HUES48 (cell line): Measurements from ENCODE around the gene FPGS.
"Not testable (repeated sequence)": the region's sequence is repeated elsewhere in the genome, so short reads cannot be mapped to it uniquely, and the experiment has no call there.

Experiments
- H3K27ac ChIP-seq: one replicate; pipeline ENCODE4 v1.7.0; 2013; ENCODE audit warnings: low read depth, low read length, inconsistent platforms
- H3K27me3 ChIP-seq: 2 replicates; pipeline ENCODE4 v1.6.1; 2013; ENCODE audit warnings: mild to moderate bottlenecking, low read length; ENCODE audit not compliant: control insufficient read depth, insufficient read depth
- H3K36me3 ChIP-seq: 2 replicates; pipeline ENCODE4 v1.6.1; 2013; ENCODE audit warnings: low read length; ENCODE audit not compliant: control insufficient read depth, insufficient read depth
- H3K4me1 ChIP-seq: 2 replicates; pipeline ENCODE4 v1.6.1; 2013; ENCODE audit warnings: mild to moderate bottlenecking, low read length; ENCODE audit not compliant: control insufficient read depth, insufficient read depth
- H3K4me3 ChIP-seq: 2 replicates; pipeline ENCODE4 v1.5.1; 2013; ENCODE audit warnings: mild to moderate bottlenecking, low read depth, low read length
- H3K9ac ChIP-seq: 2 replicates; pipeline ENCODE4 v1.6.1; 2013; ENCODE audit warnings: mild to moderate bottlenecking, low read depth, low read length, moderate library complexity
- H3K9me3 ChIP-seq: 2 replicates; pipeline ENCODE4 v1.6.1; 2013; ENCODE audit warnings: low read length; ENCODE audit not compliant: control insufficient read depth, insufficient read depth

Gene FPGS

GRCh38 chr9:127845619-127846018, 42.9 kb downstream of the FPGS start:
- H3K4me3 ChIP-seq, H3K36me3 ChIP-seq, H3K4me1 ChIP-seq, H3K9ac ChIP-seq, H3K27ac ChIP-seq, H3K9me3 ChIP-seq, H3K27me3 ChIP-seq: not testable (repeated sequence)

GRCh38 chr9:127846443-127847177, 43.9 kb downstream of the FPGS start:
- no peaks in the 10 kb centered on the region for H3K9me3 ChIP-seq
- no peak overlapping the region for H3K9ac ChIP-seq

GRCh38 chr9:127847178-127847510, 44.5 kb downstream of the FPGS start:
- Histone ChIP-seq H3K9ac (no peak overlapping the region), H3K27ac (no peak overlapping the region), H3K27me3 (no peaks in the 10 kb centered on the region), H3K36me3 (no peaks in the 10 kb centered on the region), H3K9me3 (no peaks in the 10 kb centered on the region), H3K4me1 (peaks cover 10% of the 10 kb centered on the region), H3K4me3 (no peak overlapping the region)

More at GRCh38 chr9:127846443-127847177, 43.9 kb downstream of the FPGS start:
- H3K27me3 ChIP-seq = no peaks in the 10 kb centered on the region
- no peak overlapping the region for H3K4me3 ChIP-seq
- H3K27ac ChIP-seq = no peak overlapping the region
- no peaks in the 10 kb centered on the region for H3K36me3 ChIP-seq
- H3K4me1 ChIP-seq = peaks cover 10% of the 10 kb centered on the region

GRCh38 chr9:127847833-127848755, 45.4 kb downstream of the FPGS start:
- peaks cover 10% of the 10 kb centered on the region for H3K4me1 ChIP-seq
- H3K9ac ChIP-seq = no peak overlapping the region
- H3K27ac ChIP-seq = no peak overlapping the region
- no peaks in the 10 kb centered on the region for H3K27me3 ChIP-seq
- H3K36me3 ChIP-seq = no peaks in the 10 kb centered on the region
- H3K9me3 ChIP-seq = no peaks in the 10 kb centered on the region
- no peak overlapping the region for H3K4me3 ChIP-seq

- Histone ChIP-seq H3K27ac (no peak overlapping the region), H3K4me3 (no peak overlapping the region), H3K36me3 (no peaks in the 10 kb centered on the region), H3K27me3 (no peaks in the 10 kb centered on the region), H3K9ac (no peak overlapping the region), H3K4me1 (peaks cover 10% of the 10 kb centered on the region), H3K9me3 (no peaks in the 10 kb centered on the region)
These were observed 46.2 kb downstream of the FPGS start for GRCh38 chr9:127848756-127849504.

- Histone ChIP-seq H3K27me3 (no peaks in the 10 kb centered on the region), H3K27ac (no peak overlapping the region), H3K9me3 (no peaks in the 10 kb centered on the region)
These were observed 47.7 kb downstream of the FPGS start for GRCh38 chr9:127850286-127850830.

GRCh38 chr9:127852829-127853228, 50.1 kb downstream of the FPGS start:
- Histone ChIP-seq H3K36me3 (no peaks in the 10 kb centered on the region), H3K4me1 (no peaks in the 10 kb centered on the region), H3K27me3 (no peaks in the 10 kb centered on the region), H3K9me3 (no peaks in the 10 kb centered on the region), H3K9ac (no peak overlapping the region), H3K27ac (no peak overlapping the region), H3K4me3 (no peak overlapping the region)

More at GRCh38 chr9:127850286-127850830, 47.7 kb downstream of the FPGS start:
- no peak overlapping the region for H3K4me3 ChIP-seq
- H3K36me3 ChIP-seq = no peaks in the 10 kb centered on the region
- H3K9ac ChIP-seq = no peak overlapping the region
- H3K4me1 ChIP-seq = peaks cover under 1% of the 10 kb centered on the region; the same call in 1 of the 2 replicates

GRCh38 chr9:127853312-127854183, 50.9 kb downstream of the FPGS start:
- H3K9ac ChIP-seq = no peak overlapping the region
- no peak overlapping the region for H3K27ac ChIP-seq
- H3K36me3 ChIP-seq = no peaks in the 10 kb centered on the region
- no peaks in the 10 kb centered on the region for H3K27me3 ChIP-seq
- H3K4me1 ChIP-seq = no peaks in the 10 kb centered on the region
- no peaks in the 10 kb centered on the region for H3K9me3 ChIP-seq
- H3K4me3 ChIP-seq = no peak overlapping the region

- Histone ChIP-seq H3K4me3 (no peak within 1 kb of the TSS), H3K27ac (no peak within 1 kb of the TSS), H3K9ac (no peak within 1 kb of the TSS)
These were observed 51.6 kb downstream of the FPGS start, which contains the start of gene ENG for GRCh38 chr9:127854184-127854806. Gene ENG (minus strand): TSS chr9:127854658. CDS start chr9:127854355, 303 bp downstream.

More at GRCh38 chr9:127854184-127854806, 51.6 kb downstream of the FPGS start, which contains the start of gene ENG:
- no peaks in the 10 kb centered on the region for H3K27me3 ChIP-seq
- no peaks in the 10 kb centered on the region for H3K36me3 ChIP-seq
- H3K9me3 ChIP-seq = no peaks in the 10 kb centered on the region
- no peaks in the 10 kb centered on the region for H3K4me1 ChIP-seq
